Neural progenitor cell (in vitro differentiated cells): ENCODE results near the gene FBXW5. TPM values are rescaled to one million over a fixed set of nuclear protein-coding genes. Genes with fewer than 3 reads are reported as not detected.

Experiments used
- DNase-seq: peaks from one replicate; pipeline ENCODE4 v3.0.0-alpha.2; 2016; ENCODE audit warnings: low spot score
- H2AFZ ChIP-seq: fragments of 200-600 bp; sonication (generic); replicated peaks from 2 replicates; pipeline ENCODE4 v1.6.1; 2016; ENCODE audit warnings: antibody characterized with exemption
- H3F3A ChIP-seq: fragments of 200-600 bp; sonication (generic); 2 replicates; pipeline ENCODE4 v1.6.1; 2016; ENCODE audit warnings: antibody characterized with exemption, low read depth
- H3K27ac ChIP-seq: fragments of 200-600 bp; sonication (generic); 2 replicates; pipeline ENCODE4 v1.5.1; 2016; ENCODE audit warnings: mild to moderate bottlenecking
- H3K27me3 ChIP-seq: fragments of 200-600 bp; sonication (generic); 2 replicates; pipeline ENCODE4 v1.6.1; 2016; ENCODE audit warnings: mild to moderate bottlenecking, moderate library complexity
- H3K36me3 ChIP-seq: fragments of 200-600 bp; sonication (generic); 2 replicates; pipeline ENCODE4 v1.5.1; 2016
- H3K4me1 ChIP-seq: fragments of 200-600 bp; sonication (generic); 2 replicates; pipeline ENCODE4 v1.6.1; 2016; ENCODE audit warnings: mixed run types
- H3K4me2 ChIP-seq: fragments of 200-600 bp; sonication (generic); 2 replicates; pipeline ENCODE4 v1.6.1; 2016
- H3K4me3 ChIP-seq: fragments of 200-600 bp; sonication (generic); 2 replicates; pipeline ENCODE4 v1.5.1; 2016
- H3K79me2 ChIP-seq: fragments of 200-600 bp; sonication (generic); 2 replicates; pipeline ENCODE4 v1.6.1; 2016; ENCODE audit warnings: low read depth
- H3K9ac ChIP-seq: fragments of 200-600 bp; sonication (generic); 2 replicates; pipeline ENCODE4 v1.6.1; 2016
- H3K9me3 ChIP-seq: fragments of 200-600 bp; sonication (generic); 2 replicates; pipeline ENCODE4 v1.5.1; 2016; ENCODE audit warnings: low read depth
- H4K20me1 ChIP-seq: fragments of 200-600 bp; sonication (generic); 2 replicates; pipeline ENCODE4 v1.6.1; 2016; ENCODE audit warnings: low read depth
- H3K27ac Mint-ChIP-seq: 3 replicates; pipeline ENCODE4 v1.8.0; 2021; ENCODE audit warnings: mixed read lengths
- H3K27me3 Mint-ChIP-seq: 2 replicates; pipeline ENCODE4 v1.8.0; 2022; ENCODE audit warnings: low read depth, mild to moderate bottlenecking, inconsistent platforms, moderate library complexity, mixed read lengths; ENCODE audit not compliant: insufficient read depth
- H3K36me3 Mint-ChIP-seq: 3 replicates; pipeline ENCODE4 v1.8.0; 2021; ENCODE audit warnings: mixed read lengths
- H3K4me1 Mint-ChIP-seq: 3 replicates; pipeline ENCODE4 v1.8.0; 2021; ENCODE audit warnings: mixed read lengths
- H3K4me3 Mint-ChIP-seq: 3 replicates; pipeline ENCODE4 v1.8.0; 2021; ENCODE audit warnings: mild to moderate bottlenecking, moderate library complexity, mixed read lengths
- H3K9me3 Mint-ChIP-seq: 3 replicates; pipeline ENCODE4 v1.8.0; 2020; ENCODE audit warnings: mixed read lengths
- CTCF ChIP-seq: fragments of 200-600 bp; sonication (generic); IDR thresholded peaks from 2 replicates; pipeline ENCODE4 v1.5.1; 2017; ENCODE audit warnings: antibody characterized with exemption, mild to moderate bottlenecking
- EZH2 ChIP-seq: fragments of 200-600 bp; sonication (generic); IDR thresholded peaks from 2 replicates; pipeline ENCODE4 v1.6.1; 2017; ENCODE audit warnings: antibody characterized with exemption, mild to moderate bottlenecking, moderate library complexity
- EZH2phosphoT487 ChIP-seq: fragments of 200-600 bp; sonication (generic); IDR thresholded peaks from 2 replicates; pipeline ENCODE4 v1.6.1; 2017; ENCODE audit warnings: antibody characterized with exemption
- total RNA-seq: library from RNA; depleted of rRNA; stranded (reverse); fragments of >200 nt; gene quantifications from 2 replicates; pipeline ENCODE4 v1.2.3, GENCODE V29; 2015; ENCODE audit warnings: low replicate concordance

The FBXW5 gene
- total RNA-seq, 1 donor from 2014 or later, result 21.5 TPM

- H3K9me3 Mint-ChIP-seq, result no peaks in the 10 kb centered on the region
- H3K4me3 ChIP-seq, result no peak overlapping the region
- peaks cover 4% of the 10 kb centered on the region for H3K27me3 Mint-ChIP-seq
- H3K4me2 ChIP-seq, result no peak overlapping the region
- DNase-seq, result no peak
- H3K27ac ChIP-seq, result no peak overlapping the region
- no peak overlapping the region for H2AFZ ChIP-seq
- H3K36me3 ChIP-seq, result no peaks in the 10 kb centered on the region
- no peak overlapping the region for H3K27ac Mint-ChIP-seq
- peaks cover 6% of the 10 kb centered on the region for H3K4me1 ChIP-seq
- H3K79me2 ChIP-seq, result no peaks in the 10 kb centered on the region
- peaks cover 13% of the 10 kb centered on the region for H3K4me1 Mint-ChIP-seq
- no peak overlapping the region for H3K9ac ChIP-seq
- no peak for TF ChIP-seq CTCF
- no peaks in the 10 kb centered on the region for H3K9me3 ChIP-seq
- no peaks in the 10 kb centered on the region for H4K20me1 ChIP-seq
- no peak overlapping the region for H3K4me3 Mint-ChIP-seq
- H3K36me3 Mint-ChIP-seq, result no peaks in the 10 kb centered on the region
- no peaks in the 10 kb centered on the region for H3K27me3 ChIP-seq
- H3F3A ChIP-seq, result no peaks in the 10 kb centered on the region
Observed at GRCh38 chr9:136969150-136969549, 24.6 kb upstream of the FBXW5 start.

- Mint-ChIP-seq H3K27ac (no peak overlapping the region), H3K36me3 (no peaks in the 10 kb centered on the region), H3K4me1 (peaks cover 13% of the 10 kb centered on the region), H3K9me3 (no peaks in the 10 kb centered on the region), H3K4me3 (no peak overlapping the region), H3K27me3 (peaks cover 4% of the 10 kb centered on the region)
- H3K27ac ChIP-seq, result no peak overlapping the region
- no peak overlapping the region for H2AFZ ChIP-seq
- H3K79me2 ChIP-seq, result no peaks in the 10 kb centered on the region
- no peaks in the 10 kb centered on the region for H4K20me1 ChIP-seq
- H3K27me3 ChIP-seq, result no peaks in the 10 kb centered on the region
- H3K9ac ChIP-seq, result no peak overlapping the region
- no peaks in the 10 kb centered on the region for H3K9me3 ChIP-seq
- H3K4me2 ChIP-seq, result no peak overlapping the region
- H3K36me3 ChIP-seq, result no peaks in the 10 kb centered on the region
- no peak for DNase-seq
- no peak overlapping the region for H3K4me3 ChIP-seq
- peaks cover 6% of the 10 kb centered on the region for H3K4me1 ChIP-seq
- no peaks in the 10 kb centered on the region for H3F3A ChIP-seq
- no peak for TF ChIP-seq CTCF
- TF ChIP-seq EZH2, result no peak
- TF ChIP-seq EZH2phosphoT487, result no peak
Observed at GRCh38 chr9:136968333-136969127, 24.0 kb upstream of the FBXW5 start.

- Histone ChIP-seq H2AFZ (peak overlapping the region; percentile 61), H4K20me1 (no peaks in the 10 kb centered on the region), H3K4me2 (peak overlapping the region; percentile 60), H3K27ac (no peak overlapping the region), H3K4me1 (peaks cover 6% of the 10 kb centered on the region), H3K9me3 (no peaks in the 10 kb centered on the region), H3K4me3 (no peak overlapping the region), H3K27me3 (no peaks in the 10 kb centered on the region), H3K79me2 (no peaks in the 10 kb centered on the region), H3K36me3 (no peaks in the 10 kb centered on the region), H3F3A (no peaks in the 10 kb centered on the region), H3K9ac (no peak overlapping the region)
- H3K27ac Mint-ChIP-seq, result peak overlapping the region; percentile 64
- no peaks in the 10 kb centered on the region for H3K36me3 Mint-ChIP-seq
- H3K9me3 Mint-ChIP-seq, result no peaks in the 10 kb centered on the region
- peak overlapping the region; percentile 18 for H3K4me3 Mint-ChIP-seq
- peaks cover 4% of the 10 kb centered on the region for H3K27me3 Mint-ChIP-seq
- TF ChIP-seq EZH2phosphoT487 (no peak), CTCF (no peak), EZH2 (no peak)
- H3K4me1 Mint-ChIP-seq, result peaks cover 17% of the 10 kb centered on the region
- DNase-seq, result peak; percentile 54
Observed at GRCh38 chr9:136965771-136966484, 21.4 kb upstream of the FBXW5 start.
